Spleen (tissue), 11 donors: ENCODE results near the gene ATXN7L3. TPM values are rescaled to one million over a fixed set of nuclear protein-coding genes. Genes with fewer than 3 reads are reported as not detected.

Source experiments
- DNase-seq: peaks from one replicate; pipeline ENCODE4 v3.0.0-alpha.2; 2020
- H3K27ac ChIP-seq, 8 donors: fragments of 200-600 bp; sonication (generic) in 7 of 8; 1 replicate in 4 of 8; 2 replicates in 4 of 8; pipeline versions ENCODE4 v1.5.0 to v1.8.0; 2016 to 2021; ENCODE audit warnings: inconsistent platforms in 4 of 8, mild to moderate bottlenecking in 4 of 8, moderate library complexity in 1 of 8
- H3K27me3 ChIP-seq, 7 donors: fragments of 200-600 bp; sonication (generic) in 6 of 7; replicated peaks in 1 of 7; 1 replicate in 4 of 7; 2 replicates in 3 of 7; pipeline versions ENCODE4 v1.5.0 to v1.8.0; 2016 to 2021; ENCODE audit warnings: inconsistent platforms in 3 of 7, mild to moderate bottlenecking in 1 of 7
- H3K36me3 ChIP-seq, 6 donors: fragments of 200-600 bp; sonication (generic) in 5 of 6; 1 replicate in 4 of 6; 2 replicates in 2 of 6; pipeline versions ENCODE4 v1.5.0 to v1.8.0; 2016 to 2021; ENCODE audit warnings: inconsistent platforms in 2 of 6
- H3K4me1 ChIP-seq, 6 donors: fragments of 200-600 bp; sonication (generic) in 5 of 6; 1 replicate in 3 of 6; 2 replicates in 3 of 6; pipeline versions ENCODE4 v1.5.0 to v1.8.0; 2016 to 2021; ENCODE audit warnings: inconsistent platforms in 3 of 6
- H3K4me3 ChIP-seq, 8 donors: fragments of 200-600 bp; sonication (generic) in 7 of 8; 1 replicate in 4 of 8; 2 replicates in 4 of 8; pipeline versions ENCODE4 v1.5.0 to v1.8.0; 2016 to 2021; ENCODE audit warnings: inconsistent platforms in 4 of 8, mild to moderate bottlenecking in 4 of 8, moderate library complexity in 2 of 8
- H3K9me3 ChIP-seq, 8 donors: fragments of 200-600 bp; sonication (generic) in 7 of 8; 1 replicate in 4 of 8; 2 replicates in 4 of 8; pipeline versions ENCODE4 v1.5.0 to v1.8.0; 2016 to 2021; ENCODE audit warnings: inconsistent platforms in 4 of 8
- POLR2A ChIP-seq, 3 donors: fragments of 450-650 bp; IDR thresholded peaks; one replicate each; pipeline ENCODE4 v1.5.1; 2017; ENCODE audit warnings: antibody characterized with exemption in 3 of 3, mild to moderate bottlenecking in 1 of 3
- POLR2AphosphoS5 ChIP-seq, 3 donors: sonication (generic); formaldehyde crosslinking; IDR thresholded peaks; one replicate each; pipeline ENCODE4 v1.5.1; 2017; ENCODE audit warnings: antibody characterized with exemption in 3 of 3
- WGBS, 5 donors: extraction: QIAGEN DNeasy Blood & Tissue Kit in 3 of 5; methylation state at CpG; one replicate each; pipeline versions ENCODE4 v1.1.5 to v1.1.7; 2013 to 2018; 5-methylcytosine and 5-hydroxymethylcytosine counted together
- intact Hi-C: fragments of 100-400 bp; cut with DNase I; formaldehyde crosslinking; loops from one replicate; pipeline ENCODE4 v1.15.0; 2023; ENCODE audit warnings: low total_unique reads
- polyA plus RNA-seq, 3 donors: library from polyadenylated mRNA; stranded (reverse); fragments of 200-250 nt; gene quantifications; one replicate each; pipeline ENCODE4 v1.2.1, GENCODE V29; 2013
- total RNA-seq, 7 donors: library from RNA; depleted of rRNA in 3 of 7; stranded (reverse); fragments of >200 nt in 3 of 7; fragmentation: NEBNext Ultra II Directional in 4 of 7; extraction: Animal tissue kit (Norgen Biotek cat#: 25700) in 4 of 7; gene quantifications; one replicate each; pipeline versions ENCODE4 v1.1.0 to v1.2.1, GENCODE V29; 2016 to 2021
- TF ChIP-seq, protein P1 (sequence below), 11 experiments: fragments of 200-600 bp in 7 of 11; fragments of 450-650 bp in 4 of 11; sonication (generic) in 4 of 11; IDR thresholded peaks in 8 of 11; conservative IDR thresholded peaks in 3 of 11; 1 replicate in 7 of 11; 2 replicates in 4 of 11; pipeline versions ENCODE4 v1.4.0 to v1.8.0; 2016 to 2021; ENCODE audit warnings: antibody characterized with exemption in 11 of 11, inconsistent platforms in 4 of 11, mild to moderate bottlenecking in 1 of 11
- donor health status: healthy with polysubstance abuse.
- donor health status: DM: no; HTN: no; CAD: no; lungs with moderate emphysema.
- donor health status: DM: no; HTN: no; CAD: no.
- donor health status: Bipolar disorder and iron deficiency.
- donor health status: healthy.
- donor health status: DM: no; HTN: no; CAD: no.
- donor health status: DM: yes; HTN: yes; CAD: no.

Gene ATXN7L3
- total and polyA plus RNA-seq, 10 donors: 25.2 to 96.2 (median 61.2) TPM

- WGBS, 5 donors: 42 to 50% (median 47%) methylated on average over 5 of the region's 5 CpGs
- peaks cover 21 to 74% (median 51%) of the 10 kb centered on the region in 6 donors for H3K4me1 ChIP-seq
Measured at GRCh38 chr17:44216694-44217093, 17.0 kb upstream of the ATXN7L3 start.

DNA sequence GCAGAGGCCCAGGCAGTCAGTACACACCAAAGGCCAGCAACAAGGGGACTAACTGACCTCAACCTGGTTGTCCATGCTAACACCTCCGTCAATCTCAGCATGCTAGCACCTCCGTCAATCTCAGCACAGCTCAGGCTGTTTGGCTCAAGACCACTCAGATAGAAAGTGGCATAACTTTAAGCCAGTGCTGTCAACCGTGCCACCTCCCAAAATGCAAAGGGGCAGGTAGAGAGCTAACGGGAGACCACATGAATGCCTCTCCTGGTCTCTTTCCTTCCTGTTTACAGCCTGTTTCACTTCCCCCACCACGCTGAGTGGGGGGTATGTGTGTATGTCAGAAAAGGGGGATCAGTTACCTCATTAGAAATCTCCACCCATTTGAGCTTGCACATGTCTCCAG, 16.5 kb upstream of the ATXN7L3 start:
- TF ChIP-seq POLR2AphosphoS5 (IDR thresholded peaks at IDR 0.05): peak in 2 of 3 donors; percentile 57 to 79
- TF ChIP-seq, protein P1, sequence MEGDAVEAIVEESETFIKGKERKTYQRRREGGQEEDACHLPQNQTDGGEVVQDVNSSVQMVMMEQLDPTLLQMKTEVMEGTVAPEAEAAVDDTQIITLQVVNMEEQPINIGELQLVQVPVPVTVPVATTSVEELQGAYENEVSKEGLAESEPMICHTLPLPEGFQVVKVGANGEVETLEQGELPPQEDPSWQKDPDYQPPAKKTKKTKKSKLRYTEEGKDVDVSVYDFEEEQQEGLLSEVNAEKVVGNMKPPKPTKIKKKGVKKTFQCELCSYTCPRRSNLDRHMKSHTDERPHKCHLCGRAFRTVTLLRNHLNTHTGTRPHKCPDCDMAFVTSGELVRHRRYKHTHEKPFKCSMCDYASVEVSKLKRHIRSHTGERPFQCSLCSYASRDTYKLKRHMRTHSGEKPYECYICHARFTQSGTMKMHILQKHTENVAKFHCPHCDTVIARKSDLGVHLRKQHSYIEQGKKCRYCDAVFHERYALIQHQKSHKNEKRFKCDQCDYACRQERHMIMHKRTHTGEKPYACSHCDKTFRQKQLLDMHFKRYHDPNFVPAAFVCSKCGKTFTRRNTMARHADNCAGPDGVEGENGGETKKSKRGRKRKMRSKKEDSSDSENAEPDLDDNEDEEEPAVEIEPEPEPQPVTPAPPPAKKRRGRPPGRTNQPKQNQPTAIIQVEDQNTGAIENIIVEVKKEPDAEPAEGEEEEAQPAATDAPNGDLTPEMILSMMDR (IDR thresholded peaks at IDR 0.05 in 8 of 11, conservative IDR thresholded peaks at IDR 0.05 in 3 of 11): no peak
- H3K4me3 ChIP-seq: peak overlapping the region in 6 of 8 donors; percentile 2 to 96 (median 54)
- DNase-seq: peak; percentile 87
- intact Hi-C loops: no loop called here
- no peaks in the 10 kb centered on the region for H3K27me3 ChIP-seq
- no peaks in the 10 kb centered on the region for H3K9me3 ChIP-seq
- H3K36me3 ChIP-seq: peaks cover 0 to 66% (median 53%) of the 10 kb centered on the region in 6 donors
- 30 to 50% (median 42%) methylated on average over 5 of the region's 5 CpGs for WGBS, 5 donors
- peak overlapping the region; percentile 55 to 100 (median 98) for H3K27ac ChIP-seq
- peaks cover 21 to 75% (median 51%) of the 10 kb centered on the region in 6 donors for H3K4me1 ChIP-seq

More at GRCh38 chr17:44216694-44217093, 17.0 kb upstream of the ATXN7L3 start:
- H3K27ac ChIP-seq: peak overlapping the region; percentile 77 to 100 (median 98)
- no peak for DNase-seq
- no peaks in the 10 kb centered on the region for H3K27me3 ChIP-seq
- H3K9me3 ChIP-seq: no peaks in the 10 kb centered on the region
- intact Hi-C loops: no loop called here
- TF ChIP-seq POLR2AphosphoS5 (IDR thresholded peaks at IDR 0.05): no peak
- TF ChIP-seq POLR2A (IDR thresholded peaks at IDR 0.05): no peak
- TF ChIP-seq, protein P1 (IDR thresholded peaks at IDR 0.05 in 8 of 11, conservative IDR thresholded peaks at IDR 0.05 in 3 of 11): no peak
- H3K36me3 ChIP-seq: peaks cover 0 to 61% (median 48%) of the 10 kb centered on the region in 6 donors
- H3K4me3 ChIP-seq: peak overlapping the region in 6 of 8 donors; percentile 2 to 96 (median 88)

DNA sequence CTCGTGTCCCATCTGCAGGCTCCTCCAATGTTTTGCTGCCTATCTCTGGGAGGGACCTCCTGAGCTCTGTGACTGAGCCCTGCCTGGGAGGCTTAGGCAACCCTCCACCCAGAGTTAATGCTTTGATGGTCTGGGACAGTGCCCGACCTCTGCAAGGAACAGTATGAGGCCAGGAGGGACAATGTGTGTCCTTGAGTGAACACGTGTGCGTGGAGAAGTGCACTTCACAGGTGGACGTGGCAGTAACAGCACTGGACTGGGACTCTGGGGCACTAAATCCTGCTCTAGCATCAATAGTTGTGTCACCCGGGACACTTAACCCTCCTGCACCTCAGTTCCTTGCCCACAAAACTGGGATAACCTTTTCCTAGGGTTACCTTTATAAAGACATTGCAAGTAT, 15.2 kb upstream of the ATXN7L3 start:
- intact Hi-C loops: no loop called here
- H3K27me3 ChIP-seq: no peaks in the 10 kb centered on the region
- H3K27ac ChIP-seq: peak overlapping the region in 7 of 8 donors; percentile 32 to 100 (median 98)
- WGBS, 5 donors: 82 to 92% (median 90%) methylated on average over 6 of the region's 6 CpGs
- no peak for DNase-seq
- H3K9me3 ChIP-seq: no peaks in the 10 kb centered on the region
- no peak overlapping the region for H3K4me3 ChIP-seq
- peaks cover 32 to 85% (median 63%) of the 10 kb centered on the region in 6 donors for H3K4me1 ChIP-seq
- TF ChIP-seq POLR2AphosphoS5 (IDR thresholded peaks at IDR 0.05) (peak in 1 of 3 donors; percentile 19), POLR2A (IDR thresholded peaks at IDR 0.05) (no peak)
- TF ChIP-seq, protein P1 (IDR thresholded peaks at IDR 0.05 in 8 of 11, conservative IDR thresholded peaks at IDR 0.05 in 3 of 11): no peak
- peaks cover 0 to 76% (median 61%) of the 10 kb centered on the region in 6 donors for H3K36me3 ChIP-seq

DNA sequence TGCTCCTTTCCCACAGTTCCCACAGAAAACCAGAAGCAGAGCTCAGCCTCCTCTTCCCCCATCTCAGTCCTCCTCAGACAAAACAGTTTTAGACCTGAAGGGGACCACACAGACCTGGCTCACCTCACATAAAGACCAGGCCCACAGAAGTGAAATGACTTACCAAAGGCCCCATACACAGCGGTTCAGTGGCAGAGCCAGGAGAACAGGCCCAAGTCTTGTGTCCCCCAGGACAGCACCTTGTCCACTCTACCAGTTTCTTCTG, 14.5 kb upstream of the ATXN7L3 start:
- WGBS, 5 donors: 88 to 100% (median 96%) methylated on average over 1 of the region's 1 CpG; no CpG with 5 or more reads in 1 of the 5 donors
- H3K27me3 ChIP-seq: no peaks in the 10 kb centered on the region
- intact Hi-C loops: no loop called here
- peaks cover 0 to 83% (median 68%) of the 10 kb centered on the region in 6 donors for H3K36me3 ChIP-seq
- TF ChIP-seq, protein P1 (IDR thresholded peaks at IDR 0.05 in 8 of 11, conservative IDR thresholded peaks at IDR 0.05 in 3 of 11): no peak
- TF ChIP-seq POLR2A (IDR thresholded peaks at IDR 0.05) (no peak), POLR2AphosphoS5 (IDR thresholded peaks at IDR 0.05) (no peak)
- peaks cover 35 to 92% (median 70%) of the 10 kb centered on the region in 6 donors for H3K4me1 ChIP-seq
- H3K4me3 ChIP-seq: no peak overlapping the region
- no peak for DNase-seq
- H3K9me3 ChIP-seq: no peaks in the 10 kb centered on the region
- H3K27ac ChIP-seq: peak overlapping the region in 5 of 8 donors; percentile 2 to 100 (median 99)
